Measurements from ENCODE around the gene IRAK3.
"Not testable (repeated sequence)": the region's sequence is repeated elsewhere in the genome, so short reads cannot be mapped to it uniquely, and the experiment has no call there.

IRAK3 gene

DNA sequence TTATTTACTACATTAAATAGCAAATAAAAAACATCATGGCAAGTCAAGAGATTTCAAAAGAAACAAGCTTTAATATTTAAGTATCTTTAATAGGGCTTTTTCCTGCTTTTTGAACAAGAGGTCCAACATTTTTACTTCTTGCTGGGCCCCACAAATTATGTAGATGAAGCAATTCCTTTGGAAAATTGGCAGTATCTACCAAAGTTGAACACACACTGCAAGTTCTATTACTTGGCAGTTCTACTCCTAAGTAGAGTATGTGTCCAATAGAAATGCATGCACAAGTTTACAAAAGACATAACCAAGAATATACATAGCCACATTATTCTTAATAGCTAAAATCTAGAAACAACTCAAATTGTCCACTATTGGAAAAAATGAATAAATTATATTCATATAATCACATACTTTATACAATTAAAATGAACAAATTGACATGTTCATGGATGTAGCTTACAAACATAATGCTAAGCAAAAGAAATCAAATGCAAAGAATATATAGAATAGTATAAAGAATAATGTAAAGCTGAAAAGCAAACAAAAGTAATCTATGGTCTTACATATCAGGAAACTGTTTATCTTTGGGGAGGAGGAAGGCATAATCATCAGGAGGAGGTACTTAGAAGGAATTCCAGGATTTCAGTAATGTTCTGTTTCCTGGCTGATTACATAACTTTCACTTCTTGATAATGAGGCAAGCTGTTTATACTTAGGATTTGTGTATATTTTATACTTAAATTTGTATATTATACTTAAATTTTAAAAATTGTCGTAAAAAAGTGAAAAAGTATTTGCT, 12.7 kb upstream of the IRAK3 start:
- no peaks in the 10 kb centered on the region for H3K27me3 ChIP-seq (replicated peaks; ENCODE audit: control insufficient read depth, insufficient read depth, low read length)
- no peaks in the 10 kb centered on the region for H3K36me3 ChIP-seq (ENCODE audit: control insufficient read depth, insufficient read depth, low read length)
- DNase-seq (ENCODE audit: extremely low read depth, insufficient read length), result no peak
- TF ChIP-seq CTCF (IDR thresholded peaks at IDR 0.05; ENCODE audit: insufficient read depth, low read length, poor library complexity, severe bottlenecking), result no peak
- no peak overlapping the region for H3K4me3 ChIP-seq (replicated peaks; ENCODE audit: low read depth, low read length)

GRCh38 chr12:66182956-66183355, 6.1 kb upstream of the IRAK3 start:
- H3K36me3 ChIP-seq (ENCODE audit: control insufficient read depth, insufficient read depth, low read length), result no peaks in the 10 kb centered on the region
- TF ChIP-seq CTCF (IDR thresholded peaks at IDR 0.05; ENCODE audit: insufficient read depth, low read length, poor library complexity, severe bottlenecking), result no peak
- H3K4me3 ChIP-seq (replicated peaks; ENCODE audit: low read depth, low read length), result no peak overlapping the region
- no peak for DNase-seq (ENCODE audit: extremely low read depth, insufficient read length)
- H3K27me3 ChIP-seq (replicated peaks; ENCODE audit: control insufficient read depth, insufficient read depth, low read length), result no peaks in the 10 kb centered on the region

- H3K27me3 ChIP-seq (replicated peaks; ENCODE audit: control insufficient read depth, insufficient read depth, low read length); H3K4me3 ChIP-seq (replicated peaks; ENCODE audit: low read depth, low read length); H3K36me3 ChIP-seq (ENCODE audit: control insufficient read depth, insufficient read depth, low read length); DNase-seq (ENCODE audit: extremely low read depth, insufficient read length): not testable (repeated sequence)
Measured at GRCh38 chr12:66184822-66185221, 4.2 kb upstream of the IRAK3 start.

- no peaks in the 10 kb centered on the region for H3K36me3 ChIP-seq (ENCODE audit: control insufficient read depth, insufficient read depth, low read length)
- no peak for DNase-seq (ENCODE audit: extremely low read depth, insufficient read length)
- no peaks in the 10 kb centered on the region; the same call in 1 of the 2 replicates for H3K27me3 ChIP-seq (replicated peaks; ENCODE audit: control insufficient read depth, insufficient read depth, low read length)
- H3K4me3 ChIP-seq (replicated peaks; ENCODE audit: low read depth, low read length), result no peak overlapping the region
- TF ChIP-seq CTCF (IDR thresholded peaks at IDR 0.05; ENCODE audit: insufficient read depth, low read length, poor library complexity, severe bottlenecking), result no peak
Measured at GRCh38 chr12:66187036-66187435, 2.0 kb upstream of the IRAK3 start.

GRCh38 chr12:66187821-66188220, 1.2 kb upstream of the IRAK3 start:
- H3K36me3 ChIP-seq (ENCODE audit: control insufficient read depth, insufficient read depth, low read length), result no peaks in the 10 kb centered on the region
- no peak for DNase-seq (ENCODE audit: extremely low read depth, insufficient read length)
- H3K27me3 ChIP-seq (replicated peaks; ENCODE audit: control insufficient read depth, insufficient read depth, low read length), result no peaks in the 10 kb centered on the region; the same call in 1 of the 2 replicates
- TF ChIP-seq CTCF (IDR thresholded peaks at IDR 0.05; ENCODE audit: insufficient read depth, low read length, poor library complexity, severe bottlenecking), result no peak
- no peak overlapping the region for H3K4me3 ChIP-seq (replicated peaks; ENCODE audit: low read depth, low read length)

DNA sequence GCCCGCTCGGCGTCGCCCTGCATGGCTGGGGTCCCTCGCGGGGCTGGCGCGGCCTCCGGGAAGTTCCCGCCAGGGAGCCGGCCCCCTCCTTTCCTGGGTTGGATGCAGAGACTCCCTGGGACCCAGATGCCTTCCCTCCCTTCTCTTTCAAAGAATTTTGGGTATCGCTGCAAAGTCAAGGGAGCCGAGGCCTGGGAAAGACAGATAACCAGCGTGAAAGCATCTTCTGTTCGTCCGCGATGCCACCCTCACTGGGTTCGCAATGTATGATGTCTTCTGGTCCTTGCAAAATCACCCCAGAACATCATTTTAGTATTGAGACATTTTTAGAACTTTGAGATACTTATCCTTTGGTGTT, 451 bp downstream of the IRAK3 start:
- no peaks in the 10 kb centered on the region; the same call in 1 of the 2 replicates for H3K27me3 ChIP-seq (replicated peaks; ENCODE audit: control insufficient read depth, insufficient read depth, low read length)
- DNase-seq (ENCODE audit: extremely low read depth, insufficient read length), result no peak
- no peaks in the 10 kb centered on the region for H3K36me3 ChIP-seq (ENCODE audit: control insufficient read depth, insufficient read depth, low read length)
- no peak for TF ChIP-seq CTCF (IDR thresholded peaks at IDR 0.05; ENCODE audit: insufficient read depth, low read length, poor library complexity, severe bottlenecking)
- H3K4me3 ChIP-seq (replicated peaks; ENCODE audit: low read depth, low read length), result no peak overlapping the region; the same call in 1 of the 2 replicates
